HL-60 (cell line): ENCODE measurements around the gene USP13.

Experiments
- CTCF ChIP-seq: IDR thresholded peaks from one replicate; pipeline ENCODE4 v1.5.1; 2011; ENCODE audit warnings: low read length, control low read depth, inconsistent platforms; ENCODE audit not compliant: insufficient read depth
- POLR2AphosphoS5 ChIP-seq: IDR thresholded peaks from 2 replicates; pipeline ENCODE4 v1.6.1; 2012; ENCODE audit warnings: low read depth

GRCh38 chr3:179832333-179832854, 179.6 kb downstream of the USP13 start:
- TF ChIP-seq POLR2AphosphoS5 (no peak), CTCF (no peak)
